ENCODE results near the gene MCOLN1. TPM values are rescaled to one million over a fixed set of nuclear protein-coding genes. Genes with fewer than 3 reads are reported as not detected.

Gene MCOLN1
- total and polyA plus RNA-seq, 2 donors (not counting 3 experiments of a cell fraction or from before 2014, with no cell fraction given) = 23.0 to 60.9 TPM

GRCh38 chr19:7519361-7520130 is 2.9 kb upstream of the MCOLN1 start:
- no peak overlapping the region for H3K4me3 ChIP-seq (replicated peaks in 1 of 3; ENCODE audit: insufficient read depth in 1 of 3, low read depth in 1 of 3, low read length in 3 of 3)
- H3K9me1 ChIP-seq (replicated peaks; ENCODE audit: control insufficient read depth, extremely low read depth, insufficient read depth, low read length) = no peaks in the 10 kb centered on the region
- H3K27ac ChIP-seq (ENCODE audit: insufficient read depth, low read depth, low read length) = no peak overlapping the region
- H3K4me2 ChIP-seq (ENCODE audit: insufficient read depth, low read length) = no peak overlapping the region
- BruUV-seq (replicated peaks) = no TSS peak
- H3K9me3 ChIP-seq (replicated peaks; ENCODE audit: control insufficient read depth, insufficient read depth, low read length) = no peaks in the 10 kb centered on the region
- dilution Hi-C loops (cut with MboI; ENCODE audit: extremely low pct_ligation_motif_present, low sequenced_read_pairs) (no loop called here), intact Hi-C loops (cut with micrococcal nuclease) (loop anchor here (5.0 kb wide), 1 partner anchor 32 kb away; the partner anchor contains the start of gene PEX11G)
- peaks cover 0 to 11% of the 10 kb centered on the region in 2 experiments for H3K36me3 ChIP-seq (ENCODE audit: control insufficient read depth in 2 of 2, extremely low read depth in 1 of 2, insufficient read depth in 2 of 2, low read length in 2 of 2)
- H3K9ac ChIP-seq (replicated peaks; ENCODE audit: extremely low read depth, insufficient read depth, low read length) = no peak overlapping the region
- no peaks in the 10 kb centered on the region for H3K27me3 ChIP-seq (ENCODE audit: control insufficient read depth in 2 of 2, insufficient read depth in 2 of 2, low read length in 2 of 2)
- ChIA-PET POLR2A (no interaction called here), CTCF (interaction anchor here (1.0 kb wide), 1 partner anchor 13 kb away, joined by 4 read pairs; no protein-coding TSS in a partner anchor)
- no peak overlapping the region for H2AFZ ChIP-seq (ENCODE audit: low read depth, low read length)
- DNase-seq (ENCODE audit: low read depth, low spot score) (no peak), FAIRE-seq (no peak)
- peaks cover 12% of the 10 kb centered on the region for H3K79me2 ChIP-seq (ENCODE audit: control insufficient read depth, insufficient read depth, low read length)
- peaks cover 28% of the 10 kb centered on the region for H3K4me1 ChIP-seq (ENCODE audit: control insufficient read depth, extremely low read depth, insufficient read depth, low read length)
- TF ChIP-seq GATA2 (IDR thresholded peaks at IDR 0.05; ENCODE audit: insufficient read depth, insufficient read length, low read depth, low read length) (no peak), EZH2 (IDR thresholded peaks at IDR 0.05; ENCODE audit: borderline replicate concordance, low read depth, low read length, severe bottlenecking) (no peak), POLR2AphosphoS5 (IDR thresholded peaks at IDR 0.05; ENCODE audit: insufficient read depth, low read depth, low read length) (no peak), POLR2A (IDR thresholded peaks at IDR 0.05; ENCODE audit: low read depth, low read length) (no peak), MAX (IDR thresholded peaks at IDR 0.05; ENCODE audit: insufficient read depth, insufficient read length) (no peak), FOS (IDR thresholded peaks at IDR 0.05; ENCODE audit: borderline replicate concordance, insufficient read depth, low read length) (no peak)
- no peaks in the 10 kb centered on the region for H4K20me1 ChIP-seq (replicated peaks; ENCODE audit: control insufficient read depth, extremely low read depth, insufficient read depth, low read length)
